HFF-Myc (cell line): Measurements from ENCODE around the gene OR10T2.
"Not testable (repeated sequence)": the region's sequence is repeated elsewhere in the genome, so short reads cannot be mapped to it uniquely, and the experiment has no call there.

Experiments used
- DNase-seq: peaks from one replicate; pipeline ENCODE4 v3.0.0-alpha.2; 2011; ENCODE audit warnings: low read depth; ENCODE audit errors: extremely low read depth
- H3K4me3 ChIP-seq: replicated peaks from 2 replicates; pipeline ENCODE4 v1.5.1; 2011; ENCODE audit warnings: low read depth, mild to moderate bottlenecking, control low read depth, low read length
- CTCF ChIP-seq: IDR thresholded peaks from 2 replicates; pipeline ENCODE4 v1.5.1; 2012; ENCODE audit warnings: mild to moderate bottlenecking, low read depth, low read length, control low read depth; ENCODE audit errors: missing control alignments

OR10T2 gene

GRCh38 chr1:158390331-158390730 is 8.9 kb downstream of the OR10T2 start:
- H3K4me3 ChIP-seq, result no peak overlapping the region
- TF ChIP-seq CTCF, result no peak
- DNase-seq, result no peak

GRCh38 chr1:158374860-158375259 is 24.4 kb downstream of the OR10T2 start:
- H3K4me3 ChIP-seq, result no peak overlapping the region
- TF ChIP-seq CTCF, result no peak
- no peak for DNase-seq

- DNase-seq, H3K4me3 ChIP-seq: not testable (repeated sequence)
Measured at GRCh38 chr1:158374101-158374500, 25.2 kb downstream of the OR10T2 start.

GRCh38 chr1:158371188-158371953 is 27.9 kb downstream of the OR10T2 start:
- TF ChIP-seq CTCF, result no peak
- no peak overlapping the region for H3K4me3 ChIP-seq
- no peak for DNase-seq

GRCh38 chr1:158366783-158367182 is 32.5 kb downstream of the OR10T2 start:
- no peak for DNase-seq
- TF ChIP-seq CTCF, result no peak
- H3K4me3 ChIP-seq, result no peak overlapping the region

GRCh38 chr1:158362941-158363340 is 36.3 kb downstream of the OR10T2 start:
- no peak for TF ChIP-seq CTCF
- DNase-seq, result no peak
- no peak overlapping the region for H3K4me3 ChIP-seq

GRCh38 chr1:158362482-158362881 is 36.8 kb downstream of the OR10T2 start:
- no peak overlapping the region for H3K4me3 ChIP-seq
- DNase-seq, result no peak

More at GRCh38 chr1:158362482-158362881, 36.8 kb downstream of the OR10T2 start:
- no peak for TF ChIP-seq CTCF
